HG02588 (cell line): ENCODE data around the gene VIPR1.
A peak's percentile ranks its signal among the peaks of the same experiment; 100 is the strongest.

Source experiments
- ATAC-seq: cut with Tn5 transposase; IDR thresholded peaks from one replicate; pipeline ENCODE4 v1.9.1; 2021; ENCODE audit warnings: mild to moderate bottlenecking, moderate library complexity; ENCODE audit not compliant: unreplicated experiment

Gene VIPR1

GRCh38 chr3:42493126-42493797 lies 9.2 kb upstream of the VIPR1 start:
- ATAC-seq: no peak

GRCh38 chr3:42493798-42494151 lies 8.7 kb upstream of the VIPR1 start:
- ATAC-seq: no peak

GRCh38 chr3:42495393-42495792 lies 7.0 kb upstream of the VIPR1 start:
- ATAC-seq: no peak

GRCh38 chr3:42497009-42497731 lies 5.3 kb upstream of the VIPR1 start:
- ATAC-seq: no peak

- no peak for ATAC-seq
Observed at GRCh38 chr3:42498034-42498433, 4.4 kb upstream of the VIPR1 start.

- ATAC-seq: no peak
Observed at GRCh38 chr3:42498791-42499477, 3.5 kb upstream of the VIPR1 start.

GRCh38 chr3:42499478-42499871 lies 3.0 kb upstream of the VIPR1 start:
- ATAC-seq: no peak

- no peak for ATAC-seq
Observed at GRCh38 chr3:42500091-42500490, 2.4 kb upstream of the VIPR1 start.

- no peak for ATAC-seq
Observed at GRCh38 chr3:42500909-42501308, 1.5 kb upstream of the VIPR1 start.

GRCh38 chr3:42501321-42501680 lies 1.1 kb upstream of the VIPR1 start:
- no peak for ATAC-seq

- peak; percentile 7 for ATAC-seq
Observed at GRCh38 chr3:42501681-42502428, 588 bp upstream of the VIPR1 start.

- ATAC-seq: no peak
Observed at GRCh38 chr3:42503251-42503924, 945 bp downstream of the VIPR1 start.

- no peak for ATAC-seq
Observed at GRCh38 chr3:42503957-42504333, 1.5 kb downstream of the VIPR1 start.

- no peak for ATAC-seq
Observed at GRCh38 chr3:42504334-42505127, 2.1 kb downstream of the VIPR1 start.

GRCh38 chr3:42505128-42505848 lies 2.8 kb downstream of the VIPR1 start:
- ATAC-seq: no peak

- ATAC-seq: no peak
Observed at GRCh38 chr3:42505849-42506410, 3.5 kb downstream of the VIPR1 start.

GRCh38 chr3:42507252-42507651 lies 4.8 kb downstream of the VIPR1 start:
- no peak for ATAC-seq

GRCh38 chr3:42507761-42508335 lies 5.4 kb downstream of the VIPR1 start:
- no peak for ATAC-seq

- no peak for ATAC-seq
Observed at GRCh38 chr3:42508562-42508961, 6.1 kb downstream of the VIPR1 start.
